CD8-positive, alpha-beta memory T cell (primary cell): Measurements from ENCODE around the gene GLP2R. TPM values are rescaled to one million over a fixed set of nuclear protein-coding genes. Genes with fewer than 3 reads are reported as not detected.

ENCODE experiments used
- CTCF ChIA-PET: fragments of 350-600 bp; sonication (Branson Sonifier 250); formaldehyde crosslinking; loops from one replicate; lab custom pipeline; 2021; ENCODE audit warnings: antibody characterized with exemption; lab: Charles Lee
- POLR2A ChIA-PET: fragments of 350-600 bp; sonication (Branson Sonifier 250); formaldehyde crosslinking; loops from one replicate; lab custom pipeline; 2021; ENCODE audit warnings: antibody characterized with exemption; lab: Charles Lee
- DNase-seq, 5 donors: peaks; one replicate each; pipeline versions ENCODE4 v3.0.0 to v3.0.0-alpha.2; 2020 to 2022; ENCODE audit warnings: mixed read lengths in 1 of 5
- H3K27ac ChIP-seq: one replicate; pipeline ENCODE4 v1.7.0; 2013; ENCODE audit warnings: low read depth, mild to moderate bottlenecking, low read length, moderate library complexity
- H3K27me3 ChIP-seq: 2 replicates; pipeline ENCODE4 v1.7.0; 2013; ENCODE audit warnings: low read length, mild to moderate bottlenecking; ENCODE audit not compliant: insufficient read depth, poor library complexity, severe bottlenecking
- H3K36me3 ChIP-seq: 2 replicates; pipeline ENCODE4 v1.7.0; 2013; ENCODE audit warnings: mild to moderate bottlenecking, low read length, moderate library complexity; ENCODE audit not compliant: insufficient read depth
- H3K4me1 ChIP-seq: 2 replicates; pipeline ENCODE4 v1.7.0; 2013; ENCODE audit warnings: mild to moderate bottlenecking, low read length, moderate library complexity; ENCODE audit not compliant: insufficient read depth
- H3K4me3 ChIP-seq: 2 replicates; pipeline ENCODE4 v1.7.0; 2013; ENCODE audit warnings: mild to moderate bottlenecking, low read length
- H3K9me3 ChIP-seq: 2 replicates; pipeline ENCODE4 v1.7.0; 2013; ENCODE audit warnings: mild to moderate bottlenecking, low read length
- H3K27ac Mint-ChIP-seq, 8 donors: one replicate each; pipeline ENCODE4 v1.8.0; 2020 to 2021; ENCODE audit warnings: mixed read lengths in 8 of 8, mild to moderate bottlenecking in 6 of 8, inconsistent platforms in 3 of 8, moderate library complexity in 3 of 8
- H3K27me3 Mint-ChIP-seq, 2 donors: one replicate each; pipeline ENCODE4 v1.8.0; 2020 to 2021; ENCODE audit warnings: mixed read lengths in 2 of 2, mild to moderate bottlenecking in 1 of 2, moderate library complexity in 1 of 2
- H3K36me3 Mint-ChIP-seq, 3 donors: one replicate each; pipeline ENCODE4 v1.8.0; 2020 to 2021; ENCODE audit warnings: mixed read lengths in 3 of 3, inconsistent platforms in 1 of 3, mild to moderate bottlenecking in 1 of 3
- H3K4me1 Mint-ChIP-seq, 3 donors: one replicate each; pipeline ENCODE4 v1.8.0; 2020 to 2021; ENCODE audit warnings: mixed read lengths in 3 of 3, inconsistent platforms in 1 of 3, mild to moderate bottlenecking in 1 of 3
- H3K4me3 Mint-ChIP-seq, 7 donors: one replicate each; pipeline ENCODE4 v1.8.0; 2020 to 2021; ENCODE audit warnings: mixed read lengths in 7 of 7, mild to moderate bottlenecking in 6 of 7, moderate library complexity in 4 of 7, inconsistent platforms in 2 of 7
- H3K9me3 Mint-ChIP-seq, 5 donors: one replicate each; pipeline ENCODE4 v1.8.0; 2020 to 2022; ENCODE audit warnings: mixed read lengths in 5 of 5, mild to moderate bottlenecking in 3 of 5, moderate library complexity in 2 of 5, inconsistent platforms in 1 of 5
- polyA plus RNA-seq: library from polyadenylated mRNA; unstranded; fragments of 300-500 nt; fragmentation: Illumina TruSeq; gene quantifications from one replicate; pipeline ENCODE4 v1.2.3, GENCODE V29; 2021
- total RNA-seq, 2 experiments: library from RNA; stranded (reverse); gene quantifications; one replicate each; pipeline ENCODE4 v1.2.3, GENCODE V29; 2021

Gene GLP2R
- total and polyA plus RNA-seq, 3 experiments from 2014 or later: not detected

DNA sequence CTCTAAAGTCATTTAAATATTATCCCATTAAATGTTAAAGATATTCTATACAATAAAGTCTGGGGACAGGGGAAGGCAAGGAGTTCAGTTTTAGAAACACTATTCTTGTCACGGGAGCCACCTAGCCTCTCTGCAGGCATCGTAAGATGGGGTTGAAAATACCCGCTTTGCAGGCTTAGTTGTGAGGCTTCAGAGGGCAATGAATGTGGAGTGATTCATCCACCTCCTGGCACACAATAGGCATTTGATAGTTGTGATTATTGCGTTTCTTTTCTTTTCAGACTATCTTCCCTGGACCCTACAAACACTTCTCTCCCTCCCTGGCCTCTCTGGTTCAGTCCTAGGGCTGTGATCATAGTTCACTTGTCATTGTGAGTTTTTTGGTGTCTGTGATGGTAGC, 19.6 kb downstream of the GLP2R start:
- CTCF ChIA-PET: no interaction called here
- no peak overlapping the region for H3K4me3 Mint-ChIP-seq
- no peaks in the 10 kb centered on the region for H3K9me3 Mint-ChIP-seq

DNA sequence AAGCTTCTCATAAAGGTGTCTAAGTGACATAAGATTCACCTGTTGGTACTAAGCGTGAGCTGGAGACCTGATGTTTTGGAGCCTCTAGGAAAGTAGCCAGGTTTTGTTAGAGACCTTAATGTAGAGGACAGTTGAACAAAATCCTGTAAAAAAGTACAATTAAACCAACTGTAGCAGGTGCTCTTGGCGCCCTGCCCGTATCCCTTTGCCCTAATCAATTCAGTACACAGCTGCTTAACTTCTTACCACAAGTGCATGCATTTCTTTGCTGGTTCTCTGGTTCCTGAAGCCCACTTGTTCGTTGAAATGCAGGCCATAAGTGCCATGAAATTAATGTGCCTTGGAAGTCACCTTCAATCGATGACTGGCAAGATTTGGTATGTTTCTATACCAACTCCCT, 24.4 kb downstream of the GLP2R start:
- no peaks in the 10 kb centered on the region for H3K4me1 Mint-ChIP-seq
- Histone ChIP-seq H3K36me3 (no peaks in the 10 kb centered on the region), H3K4me3 (no peak overlapping the region), H3K9me3 (no peaks in the 10 kb centered on the region), H3K4me1 (no peaks in the 10 kb centered on the region), H3K27ac (no peak overlapping the region), H3K27me3 (no peaks in the 10 kb centered on the region)
- no peak for DNase-seq
- peaks cover 2 to 13% of the 10 kb centered on the region in 2 donors for H3K27me3 Mint-ChIP-seq
- H3K9me3 Mint-ChIP-seq: peaks cover 0 to 2% (median 0%) of the 10 kb centered on the region in 5 donors
- CTCF ChIA-PET: no interaction called here
- no peaks in the 10 kb centered on the region for H3K36me3 Mint-ChIP-seq
- H3K27ac Mint-ChIP-seq: no peak overlapping the region
- no peak overlapping the region for H3K4me3 Mint-ChIP-seq
- POLR2A ChIA-PET: no interaction called here

More for the DNA sequence above, 19.6 kb downstream of the GLP2R start:
- Histone ChIP-seq H3K4me1 (no peaks in the 10 kb centered on the region), H3K4me3 (no peak overlapping the region), H3K27ac (no peak overlapping the region), H3K36me3 (no peaks in the 10 kb centered on the region), H3K27me3 (no peaks in the 10 kb centered on the region), H3K9me3 (no peaks in the 10 kb centered on the region)
- H3K27me3 Mint-ChIP-seq: peaks cover 8 to 17% of the 10 kb centered on the region in 2 donors
- H3K27ac Mint-ChIP-seq: no peak overlapping the region
- POLR2A ChIA-PET: no interaction called here
- no peaks in the 10 kb centered on the region for H3K36me3 Mint-ChIP-seq
- DNase-seq: no peak
- no peaks in the 10 kb centered on the region for H3K4me1 Mint-ChIP-seq

DNA sequence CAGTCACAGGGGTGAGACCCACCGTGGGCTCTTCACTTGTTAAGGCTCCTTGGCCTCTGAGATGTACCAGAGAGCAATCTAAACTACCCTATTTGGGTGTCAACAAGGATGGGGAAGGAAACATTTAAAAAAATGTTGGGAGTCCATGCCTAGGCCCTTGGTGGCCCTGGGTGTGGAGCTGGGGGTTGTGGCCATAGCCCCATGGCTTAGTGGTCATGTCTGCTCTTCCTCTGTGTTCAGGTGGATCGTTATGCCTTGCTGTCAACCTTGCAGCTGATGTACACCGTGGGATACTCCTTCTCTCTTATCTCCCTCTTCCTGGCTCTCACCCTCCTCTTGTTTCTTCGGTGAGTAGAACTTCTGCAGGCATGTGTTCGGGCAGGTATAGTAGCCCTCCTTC, 28.5 kb downstream of the GLP2R start:
- Histone ChIP-seq H3K4me3 (no peak overlapping the region), H3K27ac (no peak overlapping the region), H3K27me3 (no peaks in the 10 kb centered on the region), H3K4me1 (no peaks in the 10 kb centered on the region), H3K9me3 (no peaks in the 10 kb centered on the region), H3K36me3 (no peaks in the 10 kb centered on the region)
- Mint-ChIP-seq H3K27me3 (peaks cover 4 to 13% of the 10 kb centered on the region in 2 donors), H3K4me1 (no peaks in the 10 kb centered on the region), H3K9me3 (peaks cover 2 to 14% (median 5%) of the 10 kb centered on the region in 5 donors), H3K36me3 (no peaks in the 10 kb centered on the region), H3K4me3 (no peak overlapping the region), H3K27ac (no peak overlapping the region)
- CTCF ChIA-PET: no interaction called here
- POLR2A ChIA-PET: no interaction called here
- DNase-seq: no peak

DNA sequence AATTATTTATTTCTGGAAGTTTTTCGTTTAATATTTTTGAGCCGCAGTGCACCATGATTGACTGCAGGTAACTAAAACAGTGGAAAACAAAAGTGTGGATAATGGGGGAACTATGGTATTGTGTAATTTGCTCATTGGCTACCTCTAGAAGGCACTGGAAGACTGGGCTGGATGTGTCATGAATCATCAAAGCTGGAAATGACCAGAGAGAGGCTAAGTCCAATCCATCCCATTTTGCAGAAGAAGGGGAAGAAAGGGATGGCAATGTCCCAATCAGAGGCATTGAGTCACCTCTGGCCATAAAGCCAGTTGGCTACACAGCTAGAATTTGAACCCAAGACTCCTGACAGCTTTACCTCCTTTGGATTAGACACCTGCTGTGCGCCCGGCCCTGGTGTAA, 29.3 kb downstream of the GLP2R start:
- no peak overlapping the region for H3K27ac ChIP-seq
- Mint-ChIP-seq H3K9me3 (peaks cover 5 to 14% (median 6%) of the 10 kb centered on the region in 5 donors), H3K36me3 (no peaks in the 10 kb centered on the region), H3K4me3 (no peak overlapping the region), H3K27ac (no peak overlapping the region), H3K27me3 (peaks cover 5 to 13% of the 10 kb centered on the region in 2 donors), H3K4me1 (no peaks in the 10 kb centered on the region)
- no peaks in the 10 kb centered on the region for H3K27me3 ChIP-seq
- H3K4me1 ChIP-seq: no peaks in the 10 kb centered on the region
- no peaks in the 10 kb centered on the region for H3K9me3 ChIP-seq
- POLR2A ChIA-PET: no interaction called here
- no peaks in the 10 kb centered on the region for H3K36me3 ChIP-seq
- H3K4me3 ChIP-seq: no peak overlapping the region
- no peak for DNase-seq
- CTCF ChIA-PET: no interaction called here

DNA sequence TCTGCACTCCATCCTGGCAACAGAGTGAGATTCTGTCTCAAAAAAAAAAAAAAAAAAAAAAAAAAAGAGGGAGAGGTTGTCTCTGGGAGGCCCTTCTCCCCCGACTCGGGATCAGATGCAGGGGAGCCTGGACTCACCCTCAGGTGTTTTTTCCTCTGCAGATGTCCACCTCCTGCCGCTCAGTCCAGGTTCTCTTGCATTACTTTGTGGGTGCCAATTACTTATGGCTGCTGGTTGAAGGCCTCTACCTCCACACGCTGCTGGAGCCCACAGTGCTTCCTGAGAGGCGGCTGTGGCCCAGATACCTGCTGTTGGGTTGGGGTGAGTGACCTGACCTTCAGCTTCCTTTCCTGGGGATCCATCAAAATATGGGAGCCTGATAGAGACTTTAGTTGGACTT, 34.1 kb downstream of the GLP2R start:
- peaks cover 5 to 22% (median 20%) of the 10 kb centered on the region in 5 donors for H3K9me3 Mint-ChIP-seq
- no peaks in the 10 kb centered on the region for H3K36me3 ChIP-seq
- ChIA-PET CTCF (no interaction called here), POLR2A (no interaction called here)
- H3K27ac Mint-ChIP-seq: no peak overlapping the region
- H3K36me3 Mint-ChIP-seq: no peaks in the 10 kb centered on the region
- peaks cover 6% of the 10 kb centered on the region for H3K9me3 ChIP-seq
- no peaks in the 10 kb centered on the region for H3K4me1 ChIP-seq
- no peak overlapping the region for H3K4me3 Mint-ChIP-seq
- no peaks in the 10 kb centered on the region for H3K4me1 Mint-ChIP-seq
- no peak overlapping the region for H3K4me3 ChIP-seq
- no peak overlapping the region for H3K27ac ChIP-seq
- peaks cover 3 to 5% of the 10 kb centered on the region in 2 donors for H3K27me3 Mint-ChIP-seq
- no peaks in the 10 kb centered on the region for H3K27me3 ChIP-seq
- DNase-seq: no peak

DNA sequence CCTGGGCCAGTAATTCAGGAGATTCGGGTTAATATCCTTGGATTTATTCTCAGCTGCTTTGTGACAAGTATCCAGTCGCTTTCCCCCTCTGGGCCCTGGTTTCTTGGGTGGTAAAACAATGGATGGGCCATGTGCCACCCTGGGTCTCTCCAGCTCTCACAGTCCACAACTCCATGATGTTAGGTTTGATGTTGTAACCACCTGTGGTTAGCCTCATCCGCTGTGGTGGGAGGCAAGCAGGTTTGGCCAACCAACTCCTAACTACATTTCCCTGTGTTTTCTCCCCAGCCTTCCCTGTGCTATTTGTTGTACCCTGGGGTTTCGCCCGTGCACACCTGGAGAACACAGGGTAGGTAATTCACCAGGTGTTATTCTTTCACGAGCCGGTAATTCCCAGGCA, 35.1 kb downstream of the GLP2R start:
- Mint-ChIP-seq H3K4me1 (no peaks in the 10 kb centered on the region), H3K27ac (no peak overlapping the region), H3K4me3 (no peak overlapping the region), H3K9me3 (peaks cover 5 to 22% (median 20%) of the 10 kb centered on the region in 5 donors), H3K36me3 (no peaks in the 10 kb centered on the region), H3K27me3 (peaks cover 0 to 3% of the 10 kb centered on the region in 2 donors)
- no peak for DNase-seq
- POLR2A ChIA-PET: no interaction called here
- CTCF ChIA-PET: no interaction called here
- no peak overlapping the region for H3K27ac ChIP-seq
- no peak overlapping the region for H3K4me3 ChIP-seq
- H3K4me1 ChIP-seq: no peaks in the 10 kb centered on the region
- no peaks in the 10 kb centered on the region for H3K27me3 ChIP-seq
- peaks cover 6% of the 10 kb centered on the region for H3K9me3 ChIP-seq
- no peaks in the 10 kb centered on the region for H3K36me3 ChIP-seq

DNA sequence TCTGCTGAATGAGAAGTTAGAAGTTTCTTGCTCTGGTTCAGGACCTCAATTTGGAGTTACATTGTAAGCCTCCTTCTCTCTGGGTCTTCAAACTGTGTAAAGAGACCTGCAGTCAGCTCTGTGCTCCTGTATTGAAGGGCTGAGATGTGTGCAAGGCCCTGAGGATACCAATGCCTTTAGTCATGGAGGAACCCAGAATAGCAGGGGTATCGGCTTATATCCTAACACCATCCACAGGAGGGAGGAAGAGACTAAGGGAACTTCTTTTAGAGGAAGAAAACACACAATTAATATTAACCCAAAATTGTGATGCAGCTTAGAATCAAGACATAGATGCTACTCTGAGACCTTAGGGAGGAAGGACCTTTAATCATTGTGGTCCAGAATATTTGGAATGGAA, 36.5 kb downstream of the GLP2R start:
- no peak overlapping the region for H3K4me3 Mint-ChIP-seq
- Histone ChIP-seq H3K27ac (no peak overlapping the region), H3K4me3 (no peak overlapping the region), H3K36me3 (no peaks in the 10 kb centered on the region), H3K27me3 (no peaks in the 10 kb centered on the region), H3K4me1 (no peaks in the 10 kb centered on the region), H3K9me3 (peaks cover 6% of the 10 kb centered on the region)
- no peak for DNase-seq
- H3K9me3 Mint-ChIP-seq: peaks cover 5 to 22% (median 20%) of the 10 kb centered on the region in 5 donors
- peaks cover 0 to 3% of the 10 kb centered on the region in 2 donors for H3K27me3 Mint-ChIP-seq
- no peaks in the 10 kb centered on the region for H3K4me1 Mint-ChIP-seq
- POLR2A ChIA-PET: no interaction called here
- H3K27ac Mint-ChIP-seq: no peak overlapping the region
- H3K36me3 Mint-ChIP-seq: no peaks in the 10 kb centered on the region
- CTCF ChIA-PET: no interaction called here

DNA sequence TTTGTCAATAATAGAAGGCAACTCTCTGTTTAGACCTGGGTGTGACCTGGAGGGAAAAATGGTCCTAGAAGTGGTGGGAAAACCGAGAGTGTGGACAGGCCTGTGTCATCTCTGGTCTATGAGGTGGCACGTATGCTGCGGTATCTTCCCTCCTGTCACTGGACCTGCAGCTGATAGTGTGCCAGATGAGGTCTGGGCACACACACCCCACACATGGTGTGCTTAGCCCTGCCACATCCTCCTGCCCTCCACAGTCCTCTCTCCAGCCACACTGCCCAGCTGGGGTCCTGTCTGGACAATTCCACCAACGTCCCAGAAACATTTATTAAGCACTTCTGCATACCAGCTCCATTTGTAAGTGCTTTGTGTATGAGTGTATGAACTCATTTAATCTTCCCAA, 37.2 kb downstream of the GLP2R start:
- Mint-ChIP-seq H3K36me3 (no peaks in the 10 kb centered on the region), H3K9me3 (peaks cover 5 to 22% (median 20%) of the 10 kb centered on the region in 5 donors), H3K4me1 (no peaks in the 10 kb centered on the region), H3K27me3 (peaks cover 2 to 4% of the 10 kb centered on the region in 2 donors), H3K27ac (no peak overlapping the region), H3K4me3 (no peak overlapping the region)
- Histone ChIP-seq H3K4me3 (no peak overlapping the region), H3K27me3 (no peaks in the 10 kb centered on the region), H3K9me3 (peaks cover 6% of the 10 kb centered on the region), H3K4me1 (no peaks in the 10 kb centered on the region), H3K36me3 (no peaks in the 10 kb centered on the region), H3K27ac (no peak overlapping the region)
- POLR2A ChIA-PET: no interaction called here
- no peak for DNase-seq
- CTCF ChIA-PET: no interaction called here

DNA sequence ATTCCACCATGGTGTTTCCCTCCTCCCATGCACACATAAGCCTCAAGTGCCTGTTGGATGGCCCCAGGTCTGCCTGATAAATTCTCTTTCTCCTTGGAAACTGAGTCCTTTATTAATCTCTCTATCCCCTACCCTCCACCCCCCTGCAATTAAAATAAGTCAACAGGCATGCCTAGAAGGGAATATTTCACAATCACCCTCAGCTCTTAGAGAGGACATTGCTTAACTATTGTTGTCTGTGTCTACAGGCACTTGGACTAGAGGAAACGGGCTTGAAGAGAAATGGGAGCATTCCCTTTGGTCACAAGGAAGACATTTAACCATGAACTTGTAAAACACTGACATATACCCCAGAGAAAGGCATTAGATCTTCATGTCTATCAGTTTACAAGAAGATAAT, 39.9 kb downstream of the GLP2R start:
- Histone ChIP-seq H3K4me1 (no peaks in the 10 kb centered on the region), H3K27me3 (no peaks in the 10 kb centered on the region), H3K27ac (no peak overlapping the region), H3K36me3 (no peaks in the 10 kb centered on the region), H3K9me3 (peaks cover 6% of the 10 kb centered on the region), H3K4me3 (no peak overlapping the region)
- Mint-ChIP-seq H3K27me3 (peaks cover 4 to 11% of the 10 kb centered on the region in 2 donors), H3K4me1 (no peaks in the 10 kb centered on the region), H3K36me3 (no peaks in the 10 kb centered on the region), H3K4me3 (no peak overlapping the region), H3K9me3 (peaks cover 0 to 13% (median 11%) of the 10 kb centered on the region in 5 donors), H3K27ac (no peak overlapping the region)
- CTCF ChIA-PET: no interaction called here
- POLR2A ChIA-PET: no interaction called here
- DNase-seq: no peak
